ENCODE measurements around the gene FLOT1.

DNA sequence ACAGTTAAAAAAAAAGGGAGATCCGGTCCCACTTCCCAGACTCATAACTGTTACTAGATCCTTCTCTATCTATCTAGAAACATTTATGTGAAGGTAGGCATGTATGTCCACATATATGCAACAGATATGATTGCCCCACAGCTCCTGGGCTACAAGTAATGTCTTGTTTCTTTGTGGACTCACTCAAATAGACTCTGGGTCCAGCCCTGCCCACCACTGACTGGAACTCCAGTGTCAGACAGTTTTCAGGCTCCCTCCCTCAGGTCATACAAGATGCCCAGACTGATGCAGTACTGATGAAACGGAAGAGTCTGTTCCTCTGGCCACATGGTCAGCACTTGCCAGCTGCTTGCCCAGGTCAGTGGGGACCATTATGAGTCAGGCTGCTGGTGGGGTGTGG lies 32.6 kb upstream of the FLOT1 start:
- TF ChIP-seq POLR2A (IDR thresholded peaks at IDR 0.05; ENCODE audit: low read depth, low read length) (no peak), POLR2AphosphoS5 (IDR thresholded peaks at IDR 0.05; ENCODE audit: low read depth, low read length) (no peak), TAF1 (IDR thresholded peaks at IDR 0.05; ENCODE audit: borderline replicate concordance, low read depth, low read length) (no peak)
